K562 (cell line): Measurements from ENCODE around the gene DPM2. TPM values are rescaled to one million over a fixed set of nuclear protein-coding genes. Genes with fewer than 3 reads are reported as not detected.

ENCODE experiments used
- ATAC-seq: fragments of 200-7000 bp; cut with Tn5 transposase; 3 replicates; pipeline ENCODE4 v1.9.1; 2020; ENCODE audit warnings: moderate library complexity
- BruUV-seq: library from RNA; stranded (reverse); fragments of 400-500 nt; replicated peaks from 2 replicates; lab custom pipeline; 2021; lab: Mats Ljungman, UMichigan
- CTCF ChIA-PET: fragments of 300-600 bp; formaldehyde crosslinking; extraction: SDS; loops from one replicate; lab custom pipeline; 2021; ENCODE audit warnings: low intra/inter-chr PET ratio; lab: Yijun Ruan, JAX
- POLR2A ChIA-PET: fragments of 300-600, 350-650 bp; sonication (Branson Sonifier 250); formaldehyde crosslinking; extraction: SDS; loops from one replicate; lab custom pipeline; 2021; ENCODE audit warnings: antibody characterized with exemption, inconsistent platforms; lab: Yijun Ruan, JAX
- DNase-seq, 4 experiments: peaks; one replicate each; pipeline versions ENCODE4 v3.0.0 to v3.0.0-alpha.2; 2011 to 2018; ENCODE audit warnings: low spot score in 3 of 4, mixed read lengths in 3 of 4; ENCODE audit errors: extremely low read depth in 1 of 4
- FAIRE-seq: peaks from 2 replicates; lab custom pipeline; 2011; peaks lifted over from hg19 to GRCh38; lab: Jason Lieb, UNC
- H2AFZ ChIP-seq: 2 replicates; pipeline ENCODE4 v1.6.0; 2011; ENCODE audit warnings: low read depth, low read length, control low read depth, inconsistent platforms
- H3K27ac ChIP-seq: fragments of 200-600 bp; 3 replicates; pipeline ENCODE4 v1.8.0; 2011; ENCODE audit warnings: low read depth, mild to moderate bottlenecking, control low read depth, inconsistent platforms, low read length, moderate library complexity, mixed read lengths; ENCODE audit errors: extremely low read depth
- H3K27me3 ChIP-seq, 2 experiments: fragments of 300-600 bp in 1 of 2; 2 replicates in 1 of 2; 3 replicates in 1 of 2; pipeline versions ENCODE4 v1.6.0 to v1.8.0; 2011; ENCODE audit warnings: inconsistent platforms in 2 of 2, low read length in 2 of 2, mild to moderate bottlenecking in 1 of 2, mixed read lengths in 1 of 2, moderate library complexity in 1 of 2; ENCODE audit not compliant: control insufficient read depth in 2 of 2, insufficient read depth in 2 of 2
- H3K36me3 ChIP-seq: fragments of 300-600 bp; 3 replicates; pipeline ENCODE4 v1.8.0; 2011; ENCODE audit warnings: mild to moderate bottlenecking, low read length, inconsistent platforms; ENCODE audit not compliant: control insufficient read depth, insufficient read depth
- H3K4me1 ChIP-seq, 2 experiments: fragments of 200-600 bp in 1 of 2; replicated peaks in 1 of 2; 2 replicates in 1 of 2; 3 replicates in 1 of 2; pipeline versions ENCODE4 v1.5.1 to v1.8.0; 2011; ENCODE audit warnings: inconsistent platforms in 2 of 2, low read length in 2 of 2, mild to moderate bottlenecking in 1 of 2, mixed read lengths in 1 of 2, moderate library complexity in 1 of 2; ENCODE audit not compliant: control insufficient read depth in 2 of 2, insufficient read depth in 2 of 2
- H3K4me2 ChIP-seq: 2 replicates; pipeline ENCODE4 v1.6.1; 2011; ENCODE audit warnings: low read length, control low read depth, inconsistent platforms, mixed read lengths; ENCODE audit not compliant: insufficient read depth
- H3K4me3 ChIP-seq: fragments of 200-600 bp; sonication (generic), shearing (Covaris generic); 2 replicates; pipeline ENCODE4 v1.5.1; 2016; ENCODE audit warnings: control low read depth, inconsistent platforms
- H3K79me2 ChIP-seq: fragments of 200-600 bp; 3 replicates; pipeline ENCODE4 v1.8.0; 2011; ENCODE audit warnings: low read length, inconsistent platforms; ENCODE audit not compliant: control insufficient read depth, insufficient read depth
- H3K9ac ChIP-seq, 2 experiments: 2 replicates each; pipeline versions ENCODE4 v1.6.0 to v1.6.1; 2011; ENCODE audit warnings: low read depth in 2 of 2, low read length in 2 of 2, control low read depth in 1 of 2, inconsistent platforms in 1 of 2, mild to moderate bottlenecking in 1 of 2, mixed read lengths in 1 of 2; ENCODE audit not compliant: insufficient read depth in 1 of 2
- H3K9me1 ChIP-seq: one replicate; pipeline ENCODE4 v1.6.0; 2011; ENCODE audit warnings: inconsistent platforms, mild to moderate bottlenecking, low read length, moderate library complexity; ENCODE audit not compliant: control insufficient read depth, insufficient read depth
- H3K9me3 ChIP-seq: replicated peaks from 2 replicates; pipeline ENCODE4 v1.5.1; 2011; ENCODE audit warnings: low read depth, low read length, inconsistent platforms; ENCODE audit not compliant: control insufficient read depth, insufficient read depth
- H4K20me1 ChIP-seq: replicated peaks from 2 replicates; pipeline ENCODE4 v1.6.1; 2011; ENCODE audit warnings: low read length, inconsistent platforms, mixed read lengths; ENCODE audit not compliant: control insufficient read depth, insufficient read depth
- CCNT2 ChIP-seq: IDR thresholded peaks from 2 replicates; pipeline ENCODE4 v1.6.1; 2011; ENCODE audit warnings: borderline replicate concordance, low read depth, mild to moderate bottlenecking, moderate library complexity, mixed read lengths, low read length; ENCODE audit not compliant: insufficient read length; ENCODE audit errors: extremely low read depth
- CHD1 ChIP-seq: fragments of 200-600 bp; sonication (generic); IDR thresholded peaks from one replicate; pipeline ENCODE4 v1.6.1; 2012; ENCODE audit warnings: mild to moderate bottlenecking, moderate library complexity, low read length, inconsistent platforms
- EGR1 ChIP-seq: fragments of 450-650 bp; conservative IDR thresholded peaks from 2 replicates; pipeline ENCODE4 v1.6.1; 2017; ENCODE audit warnings: mild to moderate bottlenecking
- FOXA1 ChIP-seq: fragments of 450-650 bp; IDR thresholded peaks from 2 replicates; pipeline ENCODE4 v1.6.1; 2016; ENCODE audit warnings: mild to moderate bottlenecking, borderline replicate concordance
- KDM5B ChIP-seq: fragments of 200-600 bp; sonication (generic); IDR thresholded peaks from 2 replicates; pipeline ENCODE4 v1.6.1; 2012; ENCODE audit warnings: low read depth, mild to moderate bottlenecking, moderate library complexity, low read length, control low read depth, inconsistent platforms; ENCODE audit not compliant: insufficient replicate concordance
- POLR2A ChIP-seq: fragments of 450-650 bp; conservative IDR thresholded peaks from 2 replicates; pipeline ENCODE4 v1.6.1; 2016
- RB1 ChIP-seq: fragments of 450-650 bp; IDR thresholded peaks from 2 replicates; pipeline ENCODE4 v1.6.1; 2017; ENCODE audit warnings: low read depth, mild to moderate bottlenecking
- SOX6 ChIP-seq: fragments of 450-650 bp; IDR thresholded peaks from 2 replicates; pipeline ENCODE4 v1.6.1; 2014; ENCODE audit warnings: mild to moderate bottlenecking
- ZFX ChIP-seq: sonication (generic); formaldehyde crosslinking; IDR thresholded peaks from 2 replicates; pipeline ENCODE4 v1.8.0; 2022; ENCODE audit warnings: mild to moderate bottlenecking, missing genetic modification reagents, moderate library complexity
- WGBS: fragments of 100-300 bp; shearing (Covaris generic); methylation state at CpG from one replicate; pipeline ENCODE4 v1.1.6; 2016; ENCODE audit warnings: low coverage, mixed read lengths; ENCODE audit not compliant: insufficient coverage; ENCODE audit errors: missing lambda C conversion rate; 5-methylcytosine and 5-hydroxymethylcytosine counted together
- in situ Hi-C: fragments of 300-500 bp; cut with MboI; formaldehyde crosslinking; loops from 4 replicates; pipeline ENCODE4 v1.15.0; 2018; ENCODE audit warnings: inconsistent platforms, mixed read lengths
- intact Hi-C: fragments of 100-400 bp; cut with micrococcal nuclease; formaldehyde crosslinking; loops from 2 replicates; pipeline ENCODE4 v1.14.2; 2022
- polyA plus RNA-seq, 8 experiments: library from polyadenylated mRNA; depleted of rRNA in 4 of 8; stranded (reverse) in 5 of 8; unstranded in 3 of 8; fragments of >200 nt; fragmentation: Nextera tagmentation in 2 of 8; fragmentation: Illumina TruSeq in 1 of 8; extraction: Ambion mirVana in 2 of 8; extraction: Trizol in 1 of 8; gene quantifications; 2 replicates each; pipeline versions ENCODE4 v1.2.1 to v1.2.3, GENCODE V29; 2011 to 2014; ENCODE audit warnings: inconsistent platforms in 1 of 8, missing spikeins in 1 of 8
- total RNA-seq, 7 experiments: library from RNA; depleted of rRNA in 6 of 7; stranded (reverse); fragments of >200 nt in 6 of 7; fragmentation: Illumina TruSeq in 2 of 7; extraction: Trizol in 2 of 7; gene quantifications; 2 replicates each; pipeline versions ENCODE4 v1.2.1 to v1.2.3, GENCODE V29; 2011 to 2021; ENCODE audit warnings: low replicate concordance in 1 of 7
- TF ChIP-seq, protein P1 (sequence below): sonication (generic); formaldehyde crosslinking; IDR thresholded peaks from 2 replicates; pipeline ENCODE4 v1.8.1; 2023; ENCODE audit warnings: mild to moderate bottlenecking, missing genetic modification reagents, moderate library complexity
- TF ChIP-seq, protein P2 (sequence below): sonication (generic); formaldehyde crosslinking; IDR thresholded peaks from 2 replicates; pipeline ENCODE4 v1.8.1; 2023; ENCODE audit warnings: mild to moderate bottlenecking, missing genetic modification reagents
- TF ChIP-seq, protein P3 (sequence below): fragments of 450-650 bp; IDR thresholded peaks from 2 replicates; pipeline ENCODE4 v1.6.1; 2017; ENCODE audit warnings: antibody characterized with exemption, mild to moderate bottlenecking
- TF ChIP-seq, protein P4 (sequence below): fragments of 450-650 bp; IDR thresholded peaks from 2 replicates; pipeline ENCODE4 v1.6.1; 2014; ENCODE audit warnings: low read depth, mild to moderate bottlenecking, moderate library complexity, borderline replicate concordance

The DPM2 gene
- total and polyA plus RNA-seq, 9 of the 15 experiments (the other 6 are each of a cell fraction or from before 2014, with no cell fraction given): 43.5 to 126 (median 71.1) TPM

DNA sequence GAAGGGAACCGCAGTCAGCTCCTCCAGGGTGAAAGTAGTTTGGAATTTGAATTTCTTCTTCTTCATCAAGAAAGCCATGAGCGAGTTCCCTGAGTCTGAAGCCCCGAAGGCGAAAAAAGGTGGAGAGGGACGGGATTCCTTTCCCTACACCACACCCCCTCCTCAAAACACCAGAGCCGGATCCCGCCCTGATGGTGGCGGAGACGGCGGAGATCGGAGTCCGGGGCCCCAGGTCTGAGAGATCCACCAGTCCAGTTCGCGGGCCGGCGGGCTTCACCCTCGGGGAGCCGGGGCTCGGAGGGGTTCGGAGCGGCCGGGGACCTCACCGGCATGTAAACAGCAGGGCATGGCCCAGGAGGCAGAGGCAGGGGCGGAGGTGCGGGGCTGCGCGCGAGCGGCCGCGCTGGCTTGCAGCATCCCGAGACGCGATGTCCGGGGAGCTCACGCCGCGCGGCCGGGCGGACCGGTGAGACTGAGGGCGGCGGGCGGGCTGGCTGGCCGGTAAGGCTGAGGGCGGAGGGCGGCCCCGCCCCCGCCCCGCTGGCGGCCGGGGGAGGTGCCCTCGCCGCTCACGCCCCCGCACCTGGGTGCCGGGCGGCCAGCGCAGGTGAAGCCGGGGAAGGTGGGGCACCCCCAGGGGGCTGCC lies 42.5 kb upstream of the DPM2 start:
- peak overlapping the region; percentile 52; the same call in 1 of the 2 replicates for H2AFZ ChIP-seq
- H3K4me3 ChIP-seq: peak overlapping the region; percentile 73
- FAIRE-seq (no peak), ATAC-seq (peak; percentile 51), DNase-seq (peak; percentile 62 to 87 (median 74))
- peak overlapping the region; percentile 73 for H3K27ac ChIP-seq
- intact Hi-C loops: no loop called here
- H3K79me2 ChIP-seq: peaks cover 52% of the 10 kb centered on the region
- WGBS: 1% methylated on average over 41 of the region's 61 CpGs
- no peaks in the 10 kb centered on the region for H3K9me3 ChIP-seq
- H3K9me1 ChIP-seq: no peaks in the 10 kb centered on the region
- POLR2A ChIA-PET: interaction anchor here (0.6 to 3.6 kb wide), 12 partner anchors 8 to 290 kb away, joined by 3 to 15 read pairs (median 4); no protein-coding TSS in a partner anchor
- BruUV-seq: no TSS peak
- H3K9ac ChIP-seq: peak overlapping the region; percentile 67 to 90; a peak in 3 of 4 replicates
- H3K4me1 ChIP-seq: peaks cover 44 to 64% of the 10 kb centered on the region in 2 experiments
- CTCF ChIA-PET: interaction anchor here (1.0 kb wide), 1 partner anchor 55 kb away, joined by 5 read pairs; no protein-coding TSS in a partner anchor
- H3K4me2 ChIP-seq: peak overlapping the region; percentile 74
- peaks cover 6% of the 10 kb centered on the region; the same call in 1 of the 3 replicates for H3K36me3 ChIP-seq
- in situ Hi-C loops: no loop called here
- H3K27me3 ChIP-seq: no peaks in the 10 kb centered on the region
- peaks cover 42% of the 10 kb centered on the region for H4K20me1 ChIP-seq
- TF ChIP-seq, protein P1, sequence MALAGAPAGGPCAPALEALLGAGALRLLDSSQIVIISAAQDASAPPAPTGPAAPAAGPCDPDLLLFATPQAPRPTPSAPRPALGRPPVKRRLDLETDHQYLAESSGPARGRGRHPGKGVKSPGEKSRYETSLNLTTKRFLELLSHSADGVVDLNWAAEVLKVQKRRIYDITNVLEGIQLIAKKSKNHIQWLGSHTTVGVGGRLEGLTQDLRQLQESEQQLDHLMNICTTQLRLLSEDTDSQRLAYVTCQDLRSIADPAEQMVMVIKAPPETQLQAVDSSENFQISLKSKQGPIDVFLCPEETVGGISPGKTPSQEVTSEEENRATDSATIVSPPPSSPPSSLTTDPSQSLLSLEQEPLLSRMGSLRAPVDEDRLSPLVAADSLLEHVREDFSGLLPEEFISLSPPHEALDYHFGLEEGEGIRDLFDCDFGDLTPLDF (CRISPR knock-in tag): 0 out of 2 replicates have a peak, but pooled peaks have one; percentile 15
- TF ChIP-seq FOXA1 (no peak), CHD1 (peak; percentile 28), SOX6 (0 out of 2 replicates have a peak, but pooled peaks have one; percentile 11), CCNT2 (peak; percentile 51), EGR1 (peak; percentile 71), RB1 (peak; percentile 47; the same call in 1 of the 2 replicates), POLR2A (no peak), KDM5B (peak; percentile 13), ZFX (peak; percentile 3; the same call in 1 of the 2 replicates)
- TF ChIP-seq, protein P2, sequence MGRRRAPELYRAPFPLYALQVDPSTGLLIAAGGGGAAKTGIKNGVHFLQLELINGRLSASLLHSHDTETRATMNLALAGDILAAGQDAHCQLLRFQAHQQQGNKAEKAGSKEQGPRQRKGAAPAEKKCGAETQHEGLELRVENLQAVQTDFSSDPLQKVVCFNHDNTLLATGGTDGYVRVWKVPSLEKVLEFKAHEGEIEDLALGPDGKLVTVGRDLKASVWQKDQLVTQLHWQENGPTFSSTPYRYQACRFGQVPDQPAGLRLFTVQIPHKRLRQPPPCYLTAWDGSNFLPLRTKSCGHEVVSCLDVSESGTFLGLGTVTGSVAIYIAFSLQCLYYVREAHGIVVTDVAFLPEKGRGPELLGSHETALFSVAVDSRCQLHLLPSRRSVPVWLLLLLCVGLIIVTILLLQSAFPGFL: 0 out of 2 replicates have a peak, but pooled peaks have one; percentile 20
- TF ChIP-seq, protein P3, sequence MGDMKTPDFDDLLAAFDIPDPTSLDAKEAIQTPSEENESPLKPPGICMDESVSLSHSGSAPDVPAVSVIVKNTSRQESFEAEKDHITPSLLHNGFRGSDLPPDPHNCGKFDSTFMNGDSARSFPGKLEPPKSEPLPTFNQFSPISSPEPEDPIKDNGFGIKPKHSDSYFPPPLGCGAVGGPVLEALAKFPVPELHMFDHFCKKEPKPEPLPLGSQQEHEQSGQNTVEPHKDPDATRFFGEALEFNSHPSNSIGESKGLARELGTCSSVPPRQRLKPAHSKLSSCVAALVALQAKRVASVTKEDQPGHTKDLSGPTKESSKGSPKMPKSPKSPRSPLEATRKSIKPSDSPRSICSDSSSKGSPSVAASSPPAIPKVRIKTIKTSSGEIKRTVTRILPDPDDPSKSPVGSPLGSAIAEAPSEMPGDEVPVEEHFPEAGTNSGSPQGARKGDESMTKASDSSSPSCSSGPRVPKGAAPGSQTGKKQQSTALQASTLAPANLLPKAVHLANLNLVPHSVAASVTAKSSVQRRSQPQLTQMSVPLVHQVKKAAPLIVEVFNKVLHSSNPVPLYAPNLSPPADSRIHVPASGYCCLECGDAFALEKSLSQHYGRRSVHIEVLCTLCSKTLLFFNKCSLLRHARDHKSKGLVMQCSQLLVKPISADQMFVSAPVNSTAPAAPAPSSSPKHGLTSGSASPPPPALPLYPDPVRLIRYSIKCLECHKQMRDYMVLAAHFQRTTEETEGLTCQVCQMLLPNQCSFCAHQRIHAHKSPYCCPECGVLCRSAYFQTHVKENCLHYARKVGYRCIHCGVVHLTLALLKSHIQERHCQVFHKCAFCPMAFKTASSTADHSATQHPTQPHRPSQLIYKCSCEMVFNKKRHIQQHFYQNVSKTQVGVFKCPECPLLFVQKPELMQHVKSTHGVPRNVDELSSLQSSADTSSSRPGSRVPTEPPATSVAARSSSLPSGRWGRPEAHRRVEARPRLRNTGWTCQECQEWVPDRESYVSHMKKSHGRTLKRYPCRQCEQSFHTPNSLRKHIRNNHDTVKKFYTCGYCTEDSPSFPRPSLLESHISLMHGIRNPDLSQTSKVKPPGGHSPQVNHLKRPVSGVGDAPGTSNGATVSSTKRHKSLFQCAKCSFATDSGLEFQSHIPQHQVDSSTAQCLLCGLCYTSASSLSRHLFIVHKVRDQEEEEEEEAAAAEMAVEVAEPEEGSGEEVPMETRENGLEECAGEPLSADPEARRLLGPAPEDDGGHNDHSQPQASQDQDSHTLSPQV: peak; percentile 21; the same call in 1 of the 2 replicates
- TF ChIP-seq, protein P4, sequence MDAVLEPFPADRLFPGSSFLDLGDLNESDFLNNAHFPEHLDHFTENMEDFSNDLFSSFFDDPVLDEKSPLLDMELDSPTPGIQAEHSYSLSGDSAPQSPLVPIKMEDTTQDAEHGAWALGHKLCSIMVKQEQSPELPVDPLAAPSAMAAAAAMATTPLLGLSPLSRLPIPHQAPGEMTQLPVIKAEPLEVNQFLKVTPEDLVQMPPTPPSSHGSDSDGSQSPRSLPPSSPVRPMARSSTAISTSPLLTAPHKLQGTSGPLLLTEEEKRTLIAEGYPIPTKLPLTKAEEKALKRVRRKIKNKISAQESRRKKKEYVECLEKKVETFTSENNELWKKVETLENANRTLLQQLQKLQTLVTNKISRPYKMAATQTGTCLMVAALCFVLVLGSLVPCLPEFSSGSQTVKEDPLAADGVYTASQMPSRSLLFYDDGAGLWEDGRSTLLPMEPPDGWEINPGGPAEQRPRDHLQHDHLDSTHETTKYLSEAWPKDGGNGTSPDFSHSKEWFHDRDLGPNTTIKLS: peak; percentile 44; the same call in 1 of the 2 replicates
